ENCODE results near the gene AQR.

GRCh38 chr15:34951993-34952392 lies 17.5 kb downstream of the AQR start:
- TF ChIP-seq CTCF (IDR thresholded peaks at IDR 0.05 in 2 of 3, conservative IDR thresholded peaks at IDR 0.05 in 1 of 3; ENCODE audit: control insufficient read depth in 2 of 3, extremely low read depth in 1 of 3, insufficient read depth in 1 of 3, low read depth in 3 of 3, low read length in 3 of 3) (no peak), POLR2AphosphoS5 (IDR thresholded peaks at IDR 0.05; ENCODE audit: low read length) (no peak), ETV6 (conservative IDR thresholded peaks at IDR 0.05 in 1 of 2, IDR thresholded peaks at IDR 0.05 in 1 of 2; ENCODE audit: borderline replicate concordance in 1 of 2, low read depth in 1 of 2) (no peak)

Measured in GM12878 (cell line).